HepG2 (cell line): ENCODE data around the gene LINS1. TPM values are rescaled to one million over a fixed set of nuclear protein-coding genes. Genes with fewer than 3 reads are reported as not detected.

Source experiments
- ATAC-seq: fragments of 200-7000 bp; cut with Tn5 transposase; 3 replicates; pipeline ENCODE4 v1.9.1; 2020; ENCODE audit warnings: mild to moderate bottlenecking, moderate library complexity
- BruUV-seq: library from RNA; stranded (reverse); fragments of 400-500 nt; replicated peaks from 2 replicates; lab custom pipeline; 2021; lab: Mats Ljungman, UMichigan
- CTCF ChIA-PET: fragments of 300-600 bp; formaldehyde crosslinking; extraction: SDS; loops from one replicate; lab custom pipeline; 2021; ENCODE audit warnings: low total read pairs, inconsistent platforms, low intra/inter-chr PET ratio; lab: Yijun Ruan, JAX
- POLR2A ChIA-PET: fragments of 350-600 bp; sonication (Branson Sonifier 250); formaldehyde crosslinking; loops from one replicate; lab custom pipeline; 2020; ENCODE audit warnings: antibody characterized with exemption, inconsistent platforms; lab: Yijun Ruan, JAX
- DNase-seq: peaks from one replicate; pipeline ENCODE4 v3.0.0-alpha.2; 2015; ENCODE audit warnings: low spot score
- FAIRE-seq: peaks from 3 replicates; lab custom pipeline; 2011; peaks lifted over from hg19 to GRCh38; lab: Jason Lieb, UNC
- H2AFZ ChIP-seq: one replicate; pipeline ENCODE4 v1.6.1; 2011; ENCODE audit warnings: low read length, inconsistent platforms
- H3K27ac ChIP-seq: fragments of 300-600 bp; 3 replicates; pipeline ENCODE4 v1.8.0; 2011; ENCODE audit warnings: mixed run types, mild to moderate bottlenecking, mixed read lengths, low read length, inconsistent platforms; ENCODE audit not compliant: insufficient read depth; ENCODE audit errors: extremely low read length
- H3K27me3 ChIP-seq, 2 experiments: fragments of 200-600 bp in 1 of 2; 2 replicates in 1 of 2; 3 replicates in 1 of 2; pipeline versions ENCODE4 v1.6.0 to v1.8.0; 2011; ENCODE audit warnings: low read length in 2 of 2, mild to moderate bottlenecking in 2 of 2, moderate library complexity in 2 of 2, inconsistent platforms in 1 of 2; ENCODE audit not compliant: insufficient read depth in 2 of 2, control insufficient read depth in 1 of 2
- H3K36me3 ChIP-seq, 2 experiments: fragments of 200-600 bp in 1 of 2; replicated peaks in 1 of 2; 2 replicates in 1 of 2; 3 replicates in 1 of 2; pipeline versions ENCODE4 v1.5.1 to v1.8.0; 2011; ENCODE audit warnings: low read length in 2 of 2, inconsistent platforms in 1 of 2; ENCODE audit not compliant: insufficient read depth in 2 of 2, control insufficient read depth in 1 of 2
- H3K4me1 ChIP-seq: 2 replicates; pipeline ENCODE4 v1.5.1; 2012; ENCODE audit warnings: low read length, inconsistent platforms; ENCODE audit not compliant: insufficient read depth
- H3K4me2 ChIP-seq: 2 replicates; pipeline ENCODE4 v1.6.0; 2011; ENCODE audit warnings: low read depth, low read length, inconsistent platforms
- H3K4me3 ChIP-seq, 3 experiments: fragments of 200-600 bp in 1 of 3; sonication (generic), shearing (Covaris generic) in 1 of 3; replicated peaks in 1 of 3; 2 replicates each; pipeline ENCODE4 v1.5.1; 2011 to 2016; ENCODE audit warnings: low read length in 3 of 3, inconsistent platforms in 2 of 3, low read depth in 2 of 3, mild to moderate bottlenecking in 2 of 3, control low read depth in 1 of 3, mixed read lengths in 1 of 3; ENCODE audit not compliant: insufficient read depth in 1 of 3
- H3K79me2 ChIP-seq: one replicate; pipeline ENCODE4 v1.6.1; 2011; ENCODE audit warnings: low read length, inconsistent platforms; ENCODE audit not compliant: insufficient read depth
- H3K9ac ChIP-seq: 2 replicates; pipeline ENCODE4 v1.6.0; 2011; ENCODE audit warnings: mild to moderate bottlenecking, low read depth, low read length, inconsistent platforms; ENCODE audit not compliant: insufficient read depth
- H3K9me3 ChIP-seq: 2 replicates; pipeline ENCODE4 v1.5.1; 2012; ENCODE audit warnings: mild to moderate bottlenecking, low read length
- H4K20me1 ChIP-seq: 2 replicates; pipeline ENCODE4 v1.6.0; 2011; ENCODE audit warnings: inconsistent platforms, mild to moderate bottlenecking, low read length, moderate library complexity; ENCODE audit not compliant: insufficient read depth
- HDAC1 ChIP-seq: sonication (generic); formaldehyde crosslinking; IDR thresholded peaks from 2 replicates; pipeline ENCODE4 v1.5.1; 2020; ENCODE audit warnings: mild to moderate bottlenecking, missing genetic modification reagents
- REL ChIP-seq: sonication (generic); formaldehyde crosslinking; conservative IDR thresholded peaks from 2 replicates; pipeline ENCODE4 v1.8.0; 2022; ENCODE audit warnings: mild to moderate bottlenecking, missing genetic modification reagents, moderate library complexity
- ZNF281 ChIP-seq: sonication (generic); formaldehyde crosslinking; IDR thresholded peaks from 2 replicates; pipeline ENCODE4 v1.4.0; 2020; ENCODE audit warnings: missing genetic modification reagents, borderline replicate concordance
- ZNF687 ChIP-seq: sonication (generic); formaldehyde crosslinking; IDR thresholded peaks from 2 replicates; pipeline ENCODE4 v1.5.1; 2020; ENCODE audit warnings: mild to moderate bottlenecking, missing genetic modification reagents, moderate library complexity
- WGBS: methylation state at CpG from one replicate; pipeline ENCODE4 v1.1.6; 2017; ENCODE audit warnings: low lambda C conversion rate; 5-methylcytosine and 5-hydroxymethylcytosine counted together
- in situ Hi-C: cut with HindIII; loops from 2 replicates; pipeline ENCODE4 v1.10.0; 2017; ENCODE audit warnings: low pct_unique_long_range_greater_than_20kb; ENCODE audit not compliant: extremely low pct_ligation_motif_present
- intact Hi-C: fragments of 100-400 bp; cut with micrococcal nuclease; formaldehyde crosslinking; loops from one replicate; pipeline ENCODE4 v1.10.0; 2022; ENCODE audit not compliant: unreplicated experiment
- polyA plus RNA-seq, 8 experiments: library from polyadenylated mRNA; depleted of rRNA in 3 of 8; stranded (reverse) in 7 of 8; unstranded in 1 of 8; fragments of >200 nt; fragmentation: Illumina TruSeq in 4 of 8; extraction: Trizol in 4 of 8; gene quantifications; 2 replicates each; pipeline versions ENCODE4 v1.2.1 to v1.2.3, GENCODE V29; 2011 to 2016; ENCODE audit warnings: low read depth in 4 of 8, missing spikeins in 1 of 8, mixed read lengths in 1 of 8; ENCODE audit not compliant: insufficient read depth in 1 of 8
- total RNA-seq, 5 experiments: library from RNA; depleted of rRNA; stranded (reverse); fragments of >200 nt; fragmentation: Illumina TruSeq; extraction: Trizol; gene quantifications; 2 replicates each; pipeline ENCODE4 v1.2.3, GENCODE V29; 2016; ENCODE audit warnings: low read depth in 1 of 5

Gene LINS1
- total and polyA plus RNA-seq, 2 of the 13 experiments (the other 11 are each of a cell fraction or from before 2014, with no cell fraction given), result 9.8 to 10.4 TPM

GRCh38 chr15:100571592-100572167 lies 30.3 kb downstream of the LINS1 start (continued):
- no peak for TF ChIP-seq ZNF281 (CRISPR knock-in tag)
- TF ChIP-seq HDAC1 (CRISPR knock-in tag), result no peak
- TF ChIP-seq ZNF687 (CRISPR knock-in tag), result no peak
- TF ChIP-seq, all 625 proteins: peak for 0

- H3K36me3 ChIP-seq, result peaks cover 0 to 35% of the 10 kb centered on the region in 2 experiments; a peak in 3 of 5 replicates
- no peak overlapping the region for H3K27ac ChIP-seq
- H3K4me3 ChIP-seq, result no peak overlapping the region
- no peaks in the 10 kb centered on the region for H3K4me1 ChIP-seq
- H3K9me3 ChIP-seq, result no peaks in the 10 kb centered on the region
- WGBS, result 96% methylated on average over 4 of the region's 4 CpGs
- FAIRE-seq (no peak), DNase-seq (no peak), ATAC-seq (no peak)
- ChIA-PET CTCF (no interaction called here), POLR2A (no interaction called here)
- in situ Hi-C loops (no loop called here), intact Hi-C loops (no loop called here)
- no peak overlapping the region for H2AFZ ChIP-seq
- no peak overlapping the region for H3K9ac ChIP-seq
- no peak for TF ChIP-seq REL (CRISPR knock-in tag)
- no peak overlapping the region for H3K4me2 ChIP-seq
- no peaks in the 10 kb centered on the region for H4K20me1 ChIP-seq
- no peaks in the 10 kb centered on the region for H3K79me2 ChIP-seq
- BruUV-seq, result no TSS peak
- no peaks in the 10 kb centered on the region for H3K27me3 ChIP-seq
Observed at GRCh38 chr15:100570735-100571313, 31.2 kb downstream of the LINS1 start.
